GM10266 (cell line): Measurements from ENCODE around the gene NOC4L.

ENCODE experiments used
- DNase-seq: peaks from one replicate; pipeline ENCODE4 v3.0.0; 2012; ENCODE audit errors: extremely low spot score
- TF ChIP-seq, protein P1 (sequence below): IDR thresholded peaks from 2 replicates; pipeline ENCODE4 v1.5.1; 2012; ENCODE audit warnings: mild to moderate bottlenecking, low read depth; ENCODE audit not compliant: control insufficient read depth, insufficient read depth; ENCODE audit errors: missing control alignments

Gene NOC4L

DNA sequence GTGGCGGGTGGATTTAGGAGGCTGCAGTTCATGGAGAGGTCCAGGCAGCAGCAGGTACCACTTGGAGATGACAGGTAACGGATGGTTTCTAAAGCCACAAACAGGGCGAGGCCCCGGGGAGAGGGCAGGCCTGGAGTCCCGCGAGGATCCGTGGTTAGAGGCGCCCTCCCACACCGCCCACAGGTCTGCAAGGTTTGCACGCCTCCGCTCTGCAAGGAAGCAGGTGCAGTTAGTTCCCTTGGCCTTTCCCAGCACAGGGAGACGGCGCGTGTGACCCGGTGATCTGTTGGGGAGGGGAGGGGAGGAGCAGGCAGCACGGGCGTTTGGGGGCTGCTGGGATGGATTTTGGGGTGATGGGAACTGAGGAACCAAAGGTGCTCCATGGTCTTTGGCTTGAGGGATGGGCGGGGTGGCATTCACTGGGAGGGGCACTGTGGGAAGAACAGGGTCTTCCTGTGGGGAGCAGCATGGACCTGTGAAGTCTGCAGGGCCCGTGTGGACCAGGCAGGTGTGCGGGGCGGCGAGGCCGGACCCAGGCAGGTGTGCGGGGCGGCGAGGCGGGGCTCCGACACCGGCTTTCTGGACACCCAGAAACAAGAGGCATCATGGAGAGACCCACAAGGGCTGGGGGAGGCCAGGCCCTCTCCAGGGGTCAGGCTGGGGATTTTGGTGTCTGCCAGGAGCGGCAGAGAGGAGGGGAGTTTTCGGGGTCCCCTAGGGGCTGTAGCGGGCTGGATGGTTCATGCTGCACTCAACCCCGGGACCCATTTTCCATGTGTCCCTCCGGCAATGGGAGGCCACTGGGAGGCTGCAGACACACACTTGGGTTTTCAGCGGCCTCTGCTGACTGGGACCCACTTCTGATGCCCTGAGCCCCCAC lies 29.1 kb downstream of the NOC4L start:
- TF ChIP-seq, protein P1, sequence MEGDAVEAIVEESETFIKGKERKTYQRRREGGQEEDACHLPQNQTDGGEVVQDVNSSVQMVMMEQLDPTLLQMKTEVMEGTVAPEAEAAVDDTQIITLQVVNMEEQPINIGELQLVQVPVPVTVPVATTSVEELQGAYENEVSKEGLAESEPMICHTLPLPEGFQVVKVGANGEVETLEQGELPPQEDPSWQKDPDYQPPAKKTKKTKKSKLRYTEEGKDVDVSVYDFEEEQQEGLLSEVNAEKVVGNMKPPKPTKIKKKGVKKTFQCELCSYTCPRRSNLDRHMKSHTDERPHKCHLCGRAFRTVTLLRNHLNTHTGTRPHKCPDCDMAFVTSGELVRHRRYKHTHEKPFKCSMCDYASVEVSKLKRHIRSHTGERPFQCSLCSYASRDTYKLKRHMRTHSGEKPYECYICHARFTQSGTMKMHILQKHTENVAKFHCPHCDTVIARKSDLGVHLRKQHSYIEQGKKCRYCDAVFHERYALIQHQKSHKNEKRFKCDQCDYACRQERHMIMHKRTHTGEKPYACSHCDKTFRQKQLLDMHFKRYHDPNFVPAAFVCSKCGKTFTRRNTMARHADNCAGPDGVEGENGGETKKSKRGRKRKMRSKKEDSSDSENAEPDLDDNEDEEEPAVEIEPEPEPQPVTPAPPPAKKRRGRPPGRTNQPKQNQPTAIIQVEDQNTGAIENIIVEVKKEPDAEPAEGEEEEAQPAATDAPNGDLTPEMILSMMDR = no peak
- DNase-seq = no peak

DNA sequence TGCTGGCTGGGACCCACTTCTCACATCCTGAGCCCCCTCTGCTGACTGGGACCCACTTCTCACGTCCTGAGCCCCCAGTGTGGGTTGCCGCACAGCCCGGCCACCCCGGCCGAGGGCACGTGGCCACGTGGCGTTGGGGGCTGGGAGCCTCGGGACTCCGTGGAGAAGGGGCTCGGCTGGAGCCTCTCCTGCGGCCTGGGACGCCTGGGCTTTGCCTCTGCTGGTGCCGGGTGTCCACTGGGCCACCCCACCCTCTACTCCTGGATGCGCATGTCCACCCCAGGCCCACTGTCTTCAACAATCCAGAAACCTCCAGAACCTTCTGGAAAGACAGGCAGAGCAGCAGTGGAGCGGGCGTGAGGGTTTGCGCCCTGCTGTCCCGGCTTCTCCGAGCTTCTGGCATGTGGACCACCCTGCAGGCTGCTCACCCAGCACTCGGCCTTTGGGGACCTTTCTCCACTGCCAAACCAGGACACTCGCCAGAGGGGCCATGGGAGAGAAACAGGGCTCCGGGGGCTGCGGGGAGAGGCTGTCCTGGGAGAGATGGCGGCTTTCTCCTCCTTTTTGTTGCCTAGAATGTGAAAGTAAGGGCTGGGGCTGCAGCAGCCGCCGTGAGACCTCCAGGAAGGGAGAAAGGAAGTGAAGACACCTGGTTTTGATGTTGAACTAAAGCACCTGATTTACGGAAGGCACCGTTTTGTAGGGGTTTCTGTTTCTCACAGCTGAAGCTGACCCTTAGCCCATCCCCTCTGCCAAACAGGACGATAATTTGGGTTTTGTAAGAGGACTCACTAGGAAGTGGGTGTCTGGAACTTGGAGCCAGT lies 30.0 kb downstream of the NOC4L start:
- TF ChIP-seq, protein P1 = no peak
- DNase-seq = no peak

DNA sequence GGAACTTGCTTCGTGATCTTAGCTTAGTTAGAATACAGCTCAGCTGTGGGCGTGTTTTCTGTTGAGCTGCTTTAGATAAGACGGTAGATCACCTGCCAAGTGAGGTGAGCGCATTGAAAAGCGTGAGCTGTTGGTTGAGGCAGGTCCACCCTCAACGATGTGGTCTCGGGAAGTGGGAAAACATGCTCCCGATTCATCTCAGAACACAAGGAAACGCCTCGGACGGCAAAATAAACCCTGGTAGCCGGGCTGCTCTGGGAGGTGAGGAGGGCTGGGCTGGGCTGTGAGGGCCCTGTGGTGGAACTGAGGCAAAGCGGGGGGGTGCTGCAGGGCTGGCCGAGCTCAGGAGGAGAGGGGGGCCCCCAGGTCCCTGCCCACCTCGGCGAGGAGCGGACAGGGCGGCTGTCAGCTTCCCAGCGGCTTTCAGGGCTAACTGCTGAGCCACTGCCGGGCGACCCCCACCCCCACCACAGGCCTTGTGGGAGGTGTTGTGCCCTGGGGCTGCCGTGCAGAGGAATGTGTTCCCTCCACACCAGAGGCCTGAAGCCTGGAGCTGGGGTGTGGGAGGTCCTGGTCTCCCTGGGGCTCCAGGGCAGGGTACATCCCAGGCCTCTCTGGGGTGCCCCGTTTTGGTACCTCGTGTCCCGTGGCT lies 30.7 kb downstream of the NOC4L start:
- TF ChIP-seq, protein P1 = no peak
- no peak for DNase-seq

DNA sequence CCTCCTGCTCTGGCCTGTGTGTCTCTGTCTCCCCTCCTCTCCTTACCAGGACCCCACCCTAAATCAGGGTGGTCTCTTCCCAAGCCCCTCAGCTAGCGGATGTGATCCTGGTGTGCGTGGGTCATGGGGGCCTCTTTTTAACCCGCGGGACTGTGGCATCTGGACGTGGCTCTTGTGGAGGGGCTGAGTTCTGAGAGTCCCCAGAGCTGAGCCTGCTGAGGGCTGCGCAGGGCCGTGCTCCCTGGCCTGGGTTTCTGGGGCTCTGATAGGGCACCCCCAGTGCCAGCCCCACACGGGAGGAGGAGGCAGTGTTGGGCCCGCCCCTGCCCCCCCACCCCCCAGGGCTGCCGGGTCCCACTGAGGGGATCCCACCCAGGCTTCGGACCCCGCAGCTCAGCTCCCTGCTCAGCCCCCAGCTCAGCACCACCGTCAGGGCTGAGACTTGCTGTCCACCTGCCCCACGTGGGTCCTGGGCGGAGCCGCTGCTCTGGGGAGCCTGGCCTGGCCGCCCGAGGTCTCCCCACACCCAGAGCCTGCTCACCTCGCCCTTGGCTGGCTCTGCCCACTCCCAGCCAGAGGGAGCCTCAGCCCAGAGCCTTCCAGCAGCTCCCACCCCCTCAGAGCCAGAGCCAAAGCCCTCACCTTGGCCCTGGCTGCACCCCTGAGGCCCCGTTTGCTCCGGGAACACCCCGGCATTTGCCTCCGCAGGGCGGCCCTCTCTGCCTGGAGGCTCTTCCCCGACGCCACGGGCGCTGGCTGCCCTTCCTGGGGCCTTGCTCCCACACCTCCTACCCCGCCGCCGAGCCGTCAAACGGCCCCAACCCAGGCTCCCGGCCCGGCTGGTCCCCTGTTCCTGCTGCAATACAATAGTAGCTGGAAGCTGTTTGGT lies 31.5 kb downstream of the NOC4L start:
- TF ChIP-seq, protein P1 = no peak
- no peak for DNase-seq

DNA sequence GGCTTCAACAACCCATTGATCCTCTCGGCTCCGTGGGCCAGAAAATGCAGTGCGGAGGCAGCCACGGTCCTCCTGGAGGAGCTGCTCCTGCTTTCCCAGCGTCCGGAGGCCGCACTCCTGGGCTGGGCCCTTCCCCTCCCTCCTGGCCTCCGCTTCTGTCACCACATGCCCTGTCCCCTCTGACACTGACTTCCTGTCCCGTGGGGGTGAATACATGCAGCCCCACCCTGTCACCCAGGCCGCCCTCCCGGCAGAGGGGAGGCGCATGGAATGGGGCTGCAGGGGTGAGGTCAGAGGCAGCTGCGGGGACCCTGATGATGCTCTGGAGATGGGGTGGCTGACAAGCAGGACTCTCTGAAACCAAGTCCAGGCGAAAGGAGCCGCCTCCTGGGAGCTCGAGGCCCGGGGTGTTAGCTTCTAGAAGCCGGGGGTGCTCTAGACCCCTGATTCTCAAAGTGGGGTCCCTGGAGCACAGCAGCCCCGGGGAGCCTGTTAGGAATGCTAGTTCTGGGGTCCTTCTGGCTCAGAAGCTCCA lies 32.2 kb downstream of the NOC4L start:
- TF ChIP-seq, protein P1 = no peak
- DNase-seq = no peak

DNA sequence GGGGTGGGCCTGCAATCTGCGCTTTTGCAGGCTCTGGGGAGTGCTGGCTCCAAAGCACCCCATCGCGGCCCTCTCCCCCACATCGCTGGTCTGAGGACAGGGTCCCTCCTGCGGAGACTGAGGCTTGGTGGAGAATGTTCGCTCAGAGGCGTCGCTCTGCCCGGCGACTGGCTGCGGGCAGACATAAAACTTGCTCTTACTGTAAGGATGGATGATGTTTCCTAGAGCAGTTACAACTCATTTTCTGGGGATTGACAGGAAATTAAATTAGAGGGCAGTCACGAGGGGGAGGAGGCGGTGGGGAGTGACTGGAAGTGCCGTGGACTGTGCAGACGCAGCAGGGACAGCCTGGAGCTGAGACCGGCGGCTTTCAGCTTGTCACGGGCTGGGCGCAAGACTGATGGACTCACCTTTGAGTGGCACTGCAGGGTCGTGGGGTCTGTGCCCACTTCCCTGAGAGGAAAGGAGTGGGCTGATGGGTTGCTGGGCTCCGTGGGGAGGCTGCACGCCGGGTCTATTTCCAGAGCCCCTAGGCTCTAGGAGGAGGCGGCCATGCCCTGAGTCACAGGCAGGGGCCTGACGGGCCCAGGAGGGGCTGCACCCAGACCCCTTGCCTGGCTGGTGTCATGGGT lies 32.8 kb downstream of the NOC4L start:
- DNase-seq = no peak
- TF ChIP-seq, protein P1 = no peak
